ENCODE data around the gene NCK1.

Gene NCK1

GRCh38 chr3:136861890-136862616 is at the start of gene NCK1:
Gene NCK1 (plus strand): TSS chr3:136862208. CDS start chr3:136928002, 65,794 bp downstream.
- DNase-seq: peak; percentile 96

DNA sequence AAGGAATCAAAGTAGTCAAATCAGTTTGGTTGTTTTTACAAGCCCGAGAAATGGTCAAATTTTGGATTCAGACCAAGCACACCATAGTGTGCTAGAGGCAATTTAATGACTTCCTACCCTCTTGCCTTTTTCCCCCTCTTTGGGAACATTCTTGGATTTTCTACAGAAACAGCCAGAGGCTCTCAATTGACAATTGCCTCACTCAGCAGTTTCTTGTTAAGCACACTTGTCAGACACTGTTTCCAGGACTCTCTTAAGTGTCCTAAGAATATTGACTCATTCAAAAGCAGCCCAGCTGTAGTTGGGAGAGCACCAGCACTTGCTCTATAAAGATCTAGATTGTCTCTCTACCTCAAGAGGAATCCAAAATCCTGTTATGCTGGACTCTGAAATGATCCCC is 44.6 kb upstream of the NCK1 start:
- DNase-seq: no peak

- DNase-seq: peak; percentile 13
Measured at GRCh38 chr3:136818191-136818768, 43.7 kb upstream of the NCK1 start.

GRCh38 chr3:136818769-136819391 is 43.1 kb upstream of the NCK1 start, which contains the start of gene SLC35G2:
Gene SLC35G2 (plus strand): TSS chr3:136819126. CDS start chr3:136854461, 35,335 bp downstream.
- DNase-seq: peak; percentile 28

DNA sequence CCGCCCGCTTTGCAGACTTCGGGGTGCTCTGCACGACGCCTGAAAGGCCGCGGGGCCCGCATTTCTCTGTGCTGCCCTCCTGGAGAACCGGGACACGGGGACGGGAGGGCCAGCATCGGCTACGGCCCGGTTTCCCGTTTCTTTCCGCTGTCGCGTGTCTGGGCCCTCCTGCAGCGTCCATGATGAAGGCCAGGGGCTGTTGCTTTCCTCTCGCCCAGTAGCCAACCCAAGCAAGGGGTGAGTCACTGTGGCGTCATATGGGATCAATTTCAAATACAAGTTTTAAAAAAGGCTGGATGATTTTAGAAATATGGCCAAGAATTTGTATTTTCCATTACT is 42.6 kb upstream of the NCK1 start:
- peak; percentile 1 for DNase-seq

DNA sequence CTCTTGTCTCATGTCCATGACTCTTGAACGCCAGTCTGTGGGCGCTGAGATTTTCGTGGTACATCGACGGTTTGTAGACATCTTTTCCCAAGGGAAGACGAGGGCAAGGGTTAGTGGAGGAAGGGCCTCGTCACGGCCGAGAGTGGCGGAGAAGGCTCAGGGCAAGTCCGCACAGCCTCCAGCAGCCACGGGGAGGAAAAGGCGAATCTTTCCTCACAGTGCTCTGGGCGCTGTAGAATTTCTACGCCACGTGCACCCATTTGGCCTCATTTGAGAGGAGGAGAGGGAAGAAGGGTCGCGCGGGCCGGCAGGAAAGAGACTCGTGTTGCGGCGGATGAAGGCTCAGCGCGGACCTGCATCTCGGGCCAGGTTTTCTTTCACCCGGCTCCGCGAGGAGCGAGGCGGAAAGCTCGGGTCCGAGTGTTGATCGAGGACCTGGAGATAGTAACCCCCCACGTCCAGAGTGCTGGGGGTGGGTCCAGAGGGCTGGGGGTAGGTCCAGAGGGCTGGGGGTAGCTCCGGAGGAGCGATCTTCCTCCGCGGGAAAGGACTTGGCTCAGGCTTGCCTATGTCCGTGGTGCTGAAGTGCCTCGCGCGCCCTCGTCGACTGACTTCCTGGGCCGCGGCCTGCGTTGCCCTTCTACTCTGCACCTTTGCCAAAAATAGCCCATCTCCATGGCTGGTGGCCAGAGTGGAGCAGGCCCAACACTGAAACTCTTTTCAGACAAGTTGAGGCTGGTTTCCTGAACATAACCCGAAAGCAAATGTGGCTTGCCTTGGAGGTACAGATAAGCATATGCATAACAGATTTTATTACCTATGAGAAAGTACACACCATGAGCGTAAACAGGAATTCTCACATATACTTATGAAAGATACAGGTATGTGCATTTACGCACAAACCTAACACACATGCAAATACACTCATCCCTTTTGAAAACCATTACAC is 42.0 kb upstream of the NCK1 start:
- DNase-seq: peak; percentile 12

DNA sequence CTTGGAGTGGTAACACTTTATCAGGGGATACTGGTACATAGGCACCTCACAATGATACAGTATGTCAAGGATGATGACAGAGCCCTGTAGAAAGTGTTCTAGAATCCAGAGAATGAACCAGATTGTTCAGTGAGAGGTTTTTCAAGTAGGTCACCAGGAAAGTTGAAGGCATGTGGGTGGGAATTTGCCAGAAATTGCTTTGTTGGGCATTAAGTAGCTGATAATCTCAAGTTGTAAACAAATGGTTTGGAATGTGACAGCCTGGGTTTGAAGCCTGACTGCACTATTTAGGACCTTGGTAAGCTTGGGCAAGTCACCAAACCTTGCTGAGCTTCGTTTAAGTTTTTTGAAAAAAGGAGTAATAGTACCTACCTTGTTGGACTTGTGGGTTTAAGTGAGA is 30.5 kb upstream of the NCK1 start:
- DNase-seq: no peak

GRCh38 chr3:136835089-136835812 is 26.8 kb upstream of the NCK1 start:
- DNase-seq: no peak

DNA sequence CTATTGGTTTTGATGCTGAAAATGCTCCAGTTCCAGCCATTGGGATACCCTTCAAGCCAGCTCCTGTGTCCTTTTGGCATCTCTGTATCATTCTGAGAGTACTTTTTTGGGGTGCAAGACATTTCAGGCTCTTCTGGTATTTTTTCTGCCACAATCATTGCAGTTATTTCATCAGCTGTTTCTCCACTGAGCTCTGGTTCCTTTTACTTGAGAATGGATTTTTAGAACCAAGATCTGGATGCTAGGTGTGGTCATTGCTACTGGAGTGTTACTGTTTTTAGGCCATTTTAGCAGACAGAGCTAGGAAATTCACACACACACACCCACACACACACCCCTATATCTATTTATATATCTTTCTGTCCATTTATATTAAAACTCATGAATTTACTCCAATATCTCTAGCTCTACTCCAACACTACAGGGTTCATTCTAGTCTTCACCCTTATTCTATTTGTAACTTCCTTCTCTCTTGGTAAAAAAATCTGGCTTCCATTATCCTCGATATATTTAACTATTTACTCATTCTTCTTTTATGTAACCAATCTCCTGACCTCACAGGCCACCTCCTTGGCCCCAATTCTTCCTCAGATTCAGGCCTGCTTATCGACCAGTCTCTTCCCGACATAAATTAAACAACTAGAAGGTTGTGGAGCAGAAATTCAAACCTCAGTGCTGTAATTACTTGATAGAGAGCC is 26.0 kb upstream of the NCK1 start:
- DNase-seq: no peak

DNA sequence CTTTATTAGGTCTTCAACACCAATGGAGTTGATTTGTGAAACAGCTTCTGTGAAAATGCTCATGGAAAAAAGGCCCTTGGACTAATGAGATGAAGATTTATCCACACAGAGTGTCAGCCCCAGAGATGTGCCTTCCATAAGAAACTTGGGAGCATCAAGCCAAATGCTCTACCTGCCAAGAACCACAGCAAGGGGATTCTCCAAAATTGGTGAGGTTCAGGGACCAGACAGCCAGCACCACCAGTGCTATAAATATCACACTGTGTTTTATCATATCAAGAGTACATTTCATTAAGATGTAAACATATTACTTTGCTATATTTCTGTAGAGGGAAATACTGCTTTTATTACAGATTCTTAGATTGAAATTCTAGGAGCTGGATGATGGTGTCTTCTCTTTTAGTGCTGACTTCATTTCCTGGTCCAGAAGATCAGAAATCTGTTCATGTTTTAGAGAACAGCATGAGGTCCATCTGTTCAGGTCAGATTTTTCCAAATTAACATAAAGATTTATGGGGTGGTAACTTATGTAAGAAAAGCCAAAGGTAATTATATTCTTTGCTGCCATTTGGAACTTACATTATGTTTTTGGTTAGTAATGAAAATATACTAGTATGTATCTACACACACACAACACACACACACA is 25.4 kb upstream of the NCK1 start:
- DNase-seq: no peak

DNA sequence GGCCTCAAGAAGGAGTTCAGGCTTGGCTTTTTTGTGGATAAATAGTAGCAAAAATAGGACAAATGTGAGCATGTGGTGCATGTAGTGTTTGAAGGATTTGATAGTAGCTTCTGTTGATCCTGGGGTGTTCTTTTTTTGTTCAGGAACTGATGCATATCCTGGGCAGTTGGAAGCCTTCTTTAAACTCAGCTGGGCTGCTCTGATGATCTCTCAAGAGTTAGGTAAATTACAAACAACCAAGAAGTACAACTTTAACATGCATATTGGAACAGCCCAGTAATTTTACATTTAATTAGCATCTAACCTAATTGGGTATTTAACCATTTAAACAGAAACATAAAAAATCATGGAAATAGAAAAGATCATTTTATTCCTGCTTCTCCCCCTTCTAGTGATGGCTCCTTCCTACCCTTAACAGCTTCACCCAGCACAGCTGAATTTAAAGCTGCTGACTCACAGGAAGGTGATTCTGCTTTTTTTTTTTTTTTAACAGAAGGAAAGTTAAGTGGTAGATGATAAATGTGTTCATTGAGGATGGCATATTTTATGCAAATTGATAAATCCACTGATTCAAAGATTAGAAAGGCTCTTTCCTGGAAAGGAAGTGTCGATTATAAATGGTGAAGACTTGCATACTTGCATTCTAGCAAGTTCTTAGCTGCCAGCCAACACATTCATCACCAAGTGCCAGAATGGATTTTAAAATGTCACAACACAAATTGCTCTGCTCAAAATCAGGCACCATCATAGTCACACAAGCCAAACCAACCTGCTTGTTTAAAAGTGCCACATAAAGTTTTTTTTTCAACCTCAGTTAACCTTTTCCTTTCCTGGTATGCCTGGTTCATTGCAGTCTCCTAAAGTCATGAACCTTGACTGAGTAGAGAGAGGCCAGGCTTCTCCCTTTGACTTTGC is 23.1 kb upstream of the NCK1 start:
- DNase-seq: no peak

DNA sequence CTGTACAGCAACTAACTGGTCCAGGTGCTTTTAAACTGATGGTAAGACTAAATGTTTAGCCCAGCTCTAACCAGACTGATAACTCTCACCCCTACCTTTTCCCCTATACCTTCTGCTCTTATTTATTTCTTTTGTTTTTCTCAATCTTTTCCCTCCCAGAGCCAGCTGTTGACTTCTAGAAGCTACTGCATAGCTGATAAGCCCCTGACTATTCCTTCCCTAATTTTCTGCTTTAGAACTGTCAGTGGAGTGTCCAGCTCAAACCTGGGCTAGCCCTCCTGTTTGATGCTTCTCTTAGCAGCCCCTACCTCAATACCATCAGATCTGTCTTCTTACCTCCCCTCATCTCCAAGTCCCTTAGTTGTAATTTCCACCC is 22.5 kb upstream of the NCK1 start:
- no peak for DNase-seq

DNA sequence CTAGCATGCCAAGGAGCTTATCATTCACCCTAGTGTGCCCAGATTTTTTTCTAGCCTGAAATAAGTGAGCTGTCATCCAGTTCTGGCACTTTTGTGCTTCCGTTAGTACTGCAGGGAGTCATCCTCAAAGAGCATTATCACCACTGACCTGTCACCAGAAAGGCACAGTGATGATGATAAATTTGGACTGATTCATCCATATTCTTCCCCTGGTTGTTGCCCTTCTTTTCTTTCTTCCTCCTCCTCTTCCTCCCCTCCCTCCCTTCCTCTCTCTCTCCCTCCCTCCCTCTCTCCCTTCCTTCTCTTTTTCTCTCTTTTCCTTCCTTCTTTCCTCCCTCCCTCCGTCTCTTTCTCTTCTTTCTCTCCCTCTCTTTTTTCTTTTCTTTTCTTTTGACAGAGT is 21.8 kb upstream of the NCK1 start:
- DNase-seq: no peak

- no peak for DNase-seq
Measured at GRCh38 chr3:136842294-136842693, 19.7 kb upstream of the NCK1 start.

GRCh38 chr3:136844724-136845123 is 17.3 kb upstream of the NCK1 start:
- no peak for DNase-seq

DNA sequence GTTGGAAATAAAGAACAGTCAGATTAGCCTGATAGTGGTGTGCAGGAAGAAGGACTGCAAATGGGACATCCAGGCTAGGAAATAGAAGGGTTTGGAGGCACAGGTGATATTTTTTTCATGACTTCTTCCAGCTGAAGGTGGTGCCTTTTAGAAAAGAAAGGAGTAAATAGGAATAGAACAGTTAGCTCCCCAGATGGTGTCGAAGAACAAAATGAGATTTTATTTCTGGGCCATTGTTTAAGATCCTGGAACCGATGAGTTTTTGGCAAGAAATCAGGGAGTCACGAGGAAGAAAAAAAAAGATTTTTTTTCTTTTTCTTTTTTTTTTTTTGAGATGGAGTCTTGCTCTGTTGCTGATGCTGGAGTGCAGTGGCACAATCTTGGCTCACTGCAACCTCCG is 9.8 kb upstream of the NCK1 start:
- DNase-seq: no peak

GRCh38 chr3:136856665-136857064 is 5.3 kb upstream of the NCK1 start:
- no peak for DNase-seq

DNA sequence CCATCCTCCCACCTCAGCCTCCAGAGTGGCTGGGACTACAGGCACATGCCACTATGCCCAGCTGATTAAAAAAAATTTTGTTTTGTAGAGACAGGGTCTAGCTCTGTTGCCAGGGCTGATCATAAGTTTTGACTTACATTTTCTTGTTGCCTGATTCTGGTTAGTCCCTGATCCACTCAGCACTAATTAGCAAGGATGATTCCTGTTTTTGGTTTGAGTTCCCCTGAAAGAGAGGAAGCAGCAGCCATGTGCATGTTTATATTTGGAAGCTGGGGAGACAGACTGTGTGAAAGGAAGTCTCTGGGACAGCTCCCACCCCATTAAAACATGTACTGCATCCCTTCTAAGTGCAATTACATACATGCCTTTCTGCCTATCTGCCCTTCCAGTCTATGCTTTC is 3.6 kb upstream of the NCK1 start:
- no peak for DNase-seq

- no peak for DNase-seq
Measured at GRCh38 chr3:136860541-136860940, 1.5 kb upstream of the NCK1 start.

DNA sequence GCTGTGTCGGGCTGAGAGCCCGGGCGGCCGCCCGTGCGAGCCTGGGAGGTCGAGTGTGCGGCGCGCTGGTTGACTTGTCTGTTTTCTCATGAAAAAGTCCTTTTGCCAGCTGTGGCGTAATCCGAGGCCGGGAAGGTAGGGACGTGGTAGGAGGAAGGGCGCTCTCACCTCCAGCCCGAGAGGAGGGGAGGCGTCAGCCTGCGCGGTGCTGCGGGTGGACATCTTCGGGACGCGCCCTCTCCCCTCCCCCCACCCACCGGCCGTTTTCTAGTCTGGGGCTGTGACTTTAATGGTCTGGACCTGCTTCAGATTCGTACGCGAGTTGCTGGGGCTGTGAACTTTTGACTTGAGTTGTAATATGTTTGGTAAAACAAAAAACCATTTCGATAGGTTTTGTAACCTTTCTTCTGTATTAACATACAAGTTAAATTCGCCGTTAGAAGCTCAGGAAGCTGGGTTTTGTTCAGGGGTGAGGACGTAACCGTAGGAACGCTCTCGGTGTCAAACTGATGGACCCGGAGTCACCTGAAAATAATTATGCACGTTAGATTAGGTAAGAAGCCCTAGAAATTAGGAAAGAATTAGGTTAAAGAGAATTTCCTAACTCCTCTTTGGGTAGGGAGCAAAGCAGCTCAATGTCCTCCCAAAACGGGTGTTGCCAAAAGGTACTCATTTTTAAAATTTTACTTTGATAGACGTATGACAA is 762 bp downstream of the NCK1 start:
- peak; percentile 27 for DNase-seq
